Measurements from ENCODE around the gene RESF1. TPM values are rescaled to one million over a fixed set of nuclear protein-coding genes. Genes with fewer than 3 reads are reported as not detected.
A peak's percentile ranks its signal among the peaks of the same experiment; 100 is the strongest.

The RESF1 gene
- total RNA-seq, 1 experiment from 2014 or later = 172 TPM

GRCh38 chr12:31931796-31932715, 27.2 kb upstream of the RESF1 start:
- peak; percentile 38 for DNase-seq

More at GRCh38 chr12:31931796-31932715, 27.2 kb upstream of the RESF1 start:
- no peaks in the 10 kb centered on the region for H3K23me2 ChIP-seq (ENCODE audit: insufficient read length, low read depth, low read length, poor library complexity, severe bottlenecking)
- no peak overlapping the region for H4K91ac ChIP-seq (ENCODE audit: insufficient read length, low read depth, low read length)
- H2BK5ac ChIP-seq (ENCODE audit: insufficient read length, low read length) = no peak overlapping the region
- no peak overlapping the region for H2AK5ac ChIP-seq (ENCODE audit: insufficient read length, low read length)
- no peak overlapping the region for H3K14ac ChIP-seq (ENCODE audit: insufficient read depth, low read length)
- H2AFZ ChIP-seq (ENCODE audit: low read length) = no peak overlapping the region
- H3K27me3 ChIP-seq (ENCODE audit: insufficient read depth, low read length) = no peaks in the 10 kb centered on the region
- Mint-ChIP-seq H3K9me3 (peaks cover 0 to 6% of the 10 kb centered on the region in 2 experiments; a peak in 3 of 5 replicates), H3K27me3 (ENCODE audit: low read depth) (no peaks in the 10 kb centered on the region), H3K36me3 (ENCODE audit: insufficient read depth in 1 of 3, low read depth in 3 of 3) (peaks cover 0 to 8% (median 4%) of the 10 kb centered on the region in 3 experiments; a peak in 2 of 7 replicates), H3K4me3 (no peak overlapping the region), H3K27ac (no peak overlapping the region), H3K4me1 (peaks cover 4 to 16% of the 10 kb centered on the region in 2 experiments)
- no peak overlapping the region for H3K18ac ChIP-seq (ENCODE audit: insufficient read length, low read depth, low read length)
- H3K79me1 ChIP-seq (ENCODE audit: insufficient read depth, low read depth, low read length, poor library complexity, severe bottlenecking) = no peaks in the 10 kb centered on the region
- H4K20me1 ChIP-seq (ENCODE audit: control insufficient read depth, insufficient read depth, insufficient read length) = no peaks in the 10 kb centered on the region
- no peaks in the 10 kb centered on the region for H3K79me2 ChIP-seq (ENCODE audit: insufficient read depth, low read length)
- H3K4ac ChIP-seq (ENCODE audit: low read depth, low read length) = no peak overlapping the region
- no peak overlapping the region for H3K23ac ChIP-seq (ENCODE audit: insufficient read length, low read depth, low read length)
- no peak overlapping the region for H4K8ac ChIP-seq (replicated peaks; ENCODE audit: insufficient read length, low read depth, low read length)
- no peak overlapping the region for H2BK120ac ChIP-seq (ENCODE audit: low read depth, low read length, poor library complexity, severe bottlenecking)
- H3K27ac ChIP-seq (ENCODE audit: insufficient read length, low read depth, low read length) = no peak overlapping the region
- no peak overlapping the region for H3T11ph ChIP-seq (ENCODE audit: low read length)
- H3K56ac ChIP-seq (ENCODE audit: insufficient read length, low read depth, low read length) = no peak overlapping the region
- H2BK12ac ChIP-seq (ENCODE audit: insufficient read length, low read depth, low read length) = no peak overlapping the region
- no peak overlapping the region for H3K4me2 ChIP-seq (ENCODE audit: insufficient read depth, insufficient read length, low read length)
- no peaks in the 10 kb centered on the region for H3K9me3 ChIP-seq (ENCODE audit: control insufficient read depth, low read depth, low read length)
- TF ChIP-seq CTCF (conservative IDR thresholded peaks at IDR 0.05) = peak; percentile 54; the same call in 2 of the 3 replicates
- no CpG with 5 or more reads among the region's 7 CpGs for WGBS (ENCODE audit: extremely low coverage, insufficient read length, low lambda C conversion rate)
- H2BK20ac ChIP-seq (ENCODE audit: low read depth, low read length, poor library complexity, severe bottlenecking) = no peak overlapping the region
- no peak overlapping the region for H3K9ac ChIP-seq (ENCODE audit: extremely low read depth, insufficient read length, low read length)
- H4K5ac ChIP-seq (ENCODE audit: insufficient read length, low read depth, low read length) = no peak overlapping the region
- H2BK15ac ChIP-seq (ENCODE audit: low read depth, low read length) = no peak overlapping the region
- peaks cover 3% of the 10 kb centered on the region; the same call in 1 of the 2 replicates for H3K4me1 ChIP-seq (ENCODE audit: insufficient read depth, low read length)
